ENCODE measurements around the gene TNS2. TPM values are rescaled to one million over a fixed set of nuclear protein-coding genes. Genes with fewer than 3 reads are reported as not detected.

Gene TNS2
- total RNA-seq, 6 donors from 2014 or later, result 99.1 to 703 (median 197) TPM

GRCh38 chr12:53076461-53076860 is 26.6 kb downstream of the TNS2 start:
- no peak overlapping the region for H3K4me3 ChIP-seq
- no peaks in the 10 kb centered on the region for H3K9me3 ChIP-seq
- peaks cover 43 to 72% (median 61%) of the 10 kb centered on the region in 4 donors for H3K4me1 ChIP-seq
- TF ChIP-seq CTCF (IDR thresholded peaks at IDR 0.05) (no peak), POLR2AphosphoS5 (IDR thresholded peaks at IDR 0.05) (no peak), POLR2A (IDR thresholded peaks at IDR 0.05) (no peak), EP300 (IDR thresholded peaks at IDR 0.05) (no peak)
- WGBS, 2 donors, result 93 to 97% methylated on average over 2 to 3 of the region's 3 CpGs
- ATAC-seq (ENCODE audit: low FRiP score in 2 of 2), result no peak
- H3K36me3 ChIP-seq, result peaks cover 0 to 47% (median 21%) of the 10 kb centered on the region in 4 donors
- no peak for DNase-seq
- no peaks in the 10 kb centered on the region for H3K27me3 ChIP-seq
- H3K27ac ChIP-seq, result peak overlapping the region in 3 of 4 donors; percentile 4 to 91 (median 12)

- DNase-seq, result no peak
Observed at GRCh38 chr12:53077030-53077429, 27.2 kb downstream of the TNS2 start.

GRCh38 chr12:53078425-53079225 is 28.8 kb downstream of the TNS2 start:
- Histone ChIP-seq H3K27me3 (no peaks in the 10 kb centered on the region), H3K4me3 (peak overlapping the region; percentile 52 to 79 (median 66)), H3K27ac (peak overlapping the region; percentile 87 to 93 (median 91)), H3K4me1 (peaks cover 23 to 52% (median 41%) of the 10 kb centered on the region in 4 donors), H3K9me3 (no peaks in the 10 kb centered on the region), H3K36me3 (peaks cover 0 to 35% (median 21%) of the 10 kb centered on the region in 4 donors)
- WGBS, 2 donors, result 35 to 46% methylated on average over 10 to 14 of the region's 25 CpGs
- peak in 1 of 2 donors; percentile 58 for DNase-seq
- peak; percentile 0 to 36 for ATAC-seq (ENCODE audit: low FRiP score in 2 of 2)
- no peak for TF ChIP-seq EP300 (IDR thresholded peaks at IDR 0.05)
- no peak for TF ChIP-seq POLR2AphosphoS5 (IDR thresholded peaks at IDR 0.05)
- TF ChIP-seq POLR2A (IDR thresholded peaks at IDR 0.05), result peak in 1 of 4 donors; percentile 13
- TF ChIP-seq CTCF (IDR thresholded peaks at IDR 0.05), result peak in 2 of 6 experiments; percentile 13 to 22

More at GRCh38 chr12:53077030-53077429, 27.2 kb downstream of the TNS2 start:
- Histone ChIP-seq H3K4me3 (no peak overlapping the region), H3K9me3 (no peaks in the 10 kb centered on the region), H3K27ac (peak overlapping the region in 3 of 4 donors; percentile 48 to 91 (median 64)), H3K4me1 (peaks cover 37 to 66% (median 56%) of the 10 kb centered on the region in 4 donors), H3K36me3 (peaks cover 0 to 45% (median 21%) of the 10 kb centered on the region in 4 donors), H3K27me3 (no peaks in the 10 kb centered on the region)
- no peak for TF ChIP-seq POLR2A (IDR thresholded peaks at IDR 0.05)
- no peak for TF ChIP-seq POLR2AphosphoS5 (IDR thresholded peaks at IDR 0.05)
- TF ChIP-seq CTCF (IDR thresholded peaks at IDR 0.05), result no peak
- no peak for TF ChIP-seq EP300 (IDR thresholded peaks at IDR 0.05)
- ATAC-seq (ENCODE audit: low FRiP score in 2 of 2), result no peak
- WGBS, 2 donors, result 66 to 79% methylated on average over 8 of the region's 8 CpGs

- Histone ChIP-seq H3K27me3 (no peaks in the 10 kb centered on the region), H3K36me3 (peaks cover 0 to 28% (median 17%) of the 10 kb centered on the region in 4 donors), H3K4me3 (peak within 1 kb of the TSS; percentile 52 to 79 (median 66)), H3K9me3 (no peaks in the 10 kb centered on the region), H3K4me1 (peaks cover 16 to 43% (median 34%) of the 10 kb centered on the region in 4 donors), H3K27ac (peak within 1 kb of the TSS; percentile 87 to 93 (median 91))
- DNase-seq, result peak; percentile 98
- TF ChIP-seq CTCF (IDR thresholded peaks at IDR 0.05) (peak in 1 of 6 experiments; percentile 11), EP300 (IDR thresholded peaks at IDR 0.05) (no peak), POLR2A (IDR thresholded peaks at IDR 0.05) (peak in 3 of 4 donors; percentile 84 to 96 (median 88)), POLR2AphosphoS5 (IDR thresholded peaks at IDR 0.05) (peak; percentile 83 to 90)
- ATAC-seq (ENCODE audit: low FRiP score in 2 of 2), result peak; percentile 99 to 100
- 2 to 23% methylated on average over 6 to 42 of the region's 67 CpGs for WGBS, 2 donors
Observed at GRCh38 chr12:53079226-53080117, 29.6 kb downstream of the TNS2 start, which contains the start of gene SPRYD3. SPRYD3 (minus strand) TSS chr12:53079390; CDS start chr12:53079333, 57 bp downstream.

All from upper lobe of left lung (tissue), 6 donors.